ENCODE results near the gene ST7L. TPM values are rescaled to one million over a fixed set of nuclear protein-coding genes. Genes with fewer than 3 reads are reported as not detected.

Gene ST7L
- total RNA-seq, 1 experiment from 2014 or later: 22.1 TPM

- Histone ChIP-seq H3K36me3 (ENCODE audit: low read depth) (peaks cover 4% of the 10 kb centered on the region; the same call in 1 of the 2 replicates), H3K27me3 (ENCODE audit: insufficient read depth, low read depth) (no peaks in the 10 kb centered on the region), H2AFZ (peak overlapping the region; percentile 26; the same call in 1 of the 2 replicates), H3K4me3 (peak overlapping the region; percentile 24; the same call in 1 of the 2 replicates), H3K9me3 (ENCODE audit: insufficient read depth, low read depth) (no peaks in the 10 kb centered on the region; the same call in 1 of the 2 replicates), H3K79me2 (ENCODE audit: low read depth) (no peaks in the 10 kb centered on the region), H3K4me2 (peak overlapping the region; percentile 69), H3K27ac (peak overlapping the region; percentile 98), H3K4me1 (replicated peaks; ENCODE audit: insufficient read depth) (peaks cover 38% of the 10 kb centered on the region), H4K20me1 (ENCODE audit: insufficient read depth) (no peaks in the 10 kb centered on the region), H3K9me2 (ENCODE audit: insufficient read depth) (no peaks in the 10 kb centered on the region), H3F3A (ENCODE audit: insufficient read depth, low read depth) (peaks cover 32% of the 10 kb centered on the region)
- ChIA-PET POLR2A (ENCODE audit: unreplicated experiment) (interaction anchor here (0.6 to 0.7 kb wide), 2 partner anchors 12 to 75 kb away, joined by 3 to 8 read pairs; no protein-coding TSS in a partner anchor), CTCF (interaction anchor here (1.2 kb wide), 1 partner anchor 150 kb away, joined by 3 read pairs; no protein-coding TSS in a partner anchor)
- TSS peak; percentile 70 for BruUV-seq (replicated peaks)
- TF ChIP-seq EZH2 (IDR thresholded peaks at IDR 0.05; ENCODE audit: low read depth): no peak
- TF ChIP-seq CTCF (conservative IDR thresholded peaks at IDR 0.05): 0 out of 2 replicates have a peak, but pooled peaks have one; percentile 20
- intact Hi-C loops (cut with micrococcal nuclease; ENCODE audit: unreplicated experiment): no loop called here
- DNase-seq: peak; percentile 13 to 94
These were observed 74.8 kb downstream of the ST7L start for GRCh38 chr1:112544011-112544688.

GRCh38 chr1:112542206-112542973 lies 76.6 kb downstream of the ST7L start:
- H3K4me2 ChIP-seq: no peak overlapping the region
- intact Hi-C loops (cut with micrococcal nuclease; ENCODE audit: unreplicated experiment): no loop called here
- no peaks in the 10 kb centered on the region for H4K20me1 ChIP-seq (ENCODE audit: insufficient read depth)
- POLR2A ChIA-PET (ENCODE audit: unreplicated experiment): no interaction called here
- no peaks in the 10 kb centered on the region for H3K79me2 ChIP-seq (ENCODE audit: low read depth)
- H3K9me3 ChIP-seq (ENCODE audit: insufficient read depth, low read depth): no peaks in the 10 kb centered on the region; the same call in 1 of the 2 replicates
- no peak overlapping the region for H3K4me3 ChIP-seq
- H3F3A ChIP-seq (ENCODE audit: insufficient read depth, low read depth): peaks cover 32% of the 10 kb centered on the region
- H3K27ac ChIP-seq: peak overlapping the region; percentile 10; the same call in 1 of the 2 replicates
- CTCF ChIA-PET: no interaction called here
- no peak for TF ChIP-seq CTCF (conservative IDR thresholded peaks at IDR 0.05)
- TF ChIP-seq EZH2 (IDR thresholded peaks at IDR 0.05; ENCODE audit: low read depth): no peak
- H2AFZ ChIP-seq: no peak overlapping the region
- H3K36me3 ChIP-seq (ENCODE audit: low read depth): peaks cover 9% of the 10 kb centered on the region; the same call in 1 of the 2 replicates
- BruUV-seq (replicated peaks): no TSS peak
- no peaks in the 10 kb centered on the region for H3K9me2 ChIP-seq (ENCODE audit: insufficient read depth)
- H3K4me1 ChIP-seq (replicated peaks; ENCODE audit: insufficient read depth): peaks cover 38% of the 10 kb centered on the region
- H3K27me3 ChIP-seq (ENCODE audit: insufficient read depth, low read depth): no peaks in the 10 kb centered on the region
- no peak for DNase-seq

DNA sequence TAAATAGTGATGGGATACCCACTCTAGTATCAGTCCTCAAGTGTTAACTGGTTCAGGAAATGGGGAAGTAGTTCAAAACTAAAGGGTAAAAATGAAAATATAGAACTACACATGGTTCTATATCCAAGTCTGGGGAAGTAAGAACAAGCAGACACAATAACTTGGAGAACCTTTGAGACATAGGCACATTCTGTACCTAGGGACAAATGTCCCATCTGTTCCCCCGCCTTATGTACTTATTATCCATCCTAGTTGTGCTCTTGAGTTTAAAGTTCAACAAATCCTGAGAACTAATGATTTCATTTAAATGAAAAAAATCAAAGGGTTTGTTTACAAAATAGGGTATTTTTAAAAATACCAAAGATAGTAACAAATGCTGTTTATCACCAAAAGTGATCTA lies 77.6 kb downstream of the ST7L start:
- peaks cover 9% of the 10 kb centered on the region; the same call in 1 of the 2 replicates for H3K36me3 ChIP-seq (ENCODE audit: low read depth)
- no peaks in the 10 kb centered on the region; the same call in 1 of the 2 replicates for H3K9me3 ChIP-seq (ENCODE audit: insufficient read depth, low read depth)
- peaks cover 30% of the 10 kb centered on the region for H3F3A ChIP-seq (ENCODE audit: insufficient read depth, low read depth)
- H3K9me2 ChIP-seq (ENCODE audit: insufficient read depth): no peaks in the 10 kb centered on the region
- H3K4me2 ChIP-seq: no peak overlapping the region
- H3K4me1 ChIP-seq (replicated peaks; ENCODE audit: insufficient read depth): peaks cover 35% of the 10 kb centered on the region
- no peak overlapping the region for H3K4me3 ChIP-seq
- ChIA-PET POLR2A (ENCODE audit: unreplicated experiment) (no interaction called here), CTCF (no interaction called here)
- TF ChIP-seq EZH2 (IDR thresholded peaks at IDR 0.05; ENCODE audit: low read depth) (no peak), CTCF (conservative IDR thresholded peaks at IDR 0.05) (no peak)
- no TSS peak for BruUV-seq (replicated peaks)
- no peak overlapping the region for H2AFZ ChIP-seq
- no peaks in the 10 kb centered on the region for H3K79me2 ChIP-seq (ENCODE audit: low read depth)
- intact Hi-C loops (cut with micrococcal nuclease; ENCODE audit: unreplicated experiment): no loop called here
- H4K20me1 ChIP-seq (ENCODE audit: insufficient read depth): no peaks in the 10 kb centered on the region
- DNase-seq: no peak
- H3K27me3 ChIP-seq (ENCODE audit: insufficient read depth, low read depth): no peaks in the 10 kb centered on the region
- peak overlapping the region; percentile 10; the same call in 1 of the 2 replicates for H3K27ac ChIP-seq
